CD4-positive, alpha-beta T cell treated with Interferon alpha-2 for 1 hour (primary cell): ENCODE results near the gene CCDC73.

Experiments used
- DNase-seq, 2 donors: peaks; one replicate each; pipeline ENCODE4 v3.0.0-alpha.2; 2020 to 2022

Gene CCDC73

DNA sequence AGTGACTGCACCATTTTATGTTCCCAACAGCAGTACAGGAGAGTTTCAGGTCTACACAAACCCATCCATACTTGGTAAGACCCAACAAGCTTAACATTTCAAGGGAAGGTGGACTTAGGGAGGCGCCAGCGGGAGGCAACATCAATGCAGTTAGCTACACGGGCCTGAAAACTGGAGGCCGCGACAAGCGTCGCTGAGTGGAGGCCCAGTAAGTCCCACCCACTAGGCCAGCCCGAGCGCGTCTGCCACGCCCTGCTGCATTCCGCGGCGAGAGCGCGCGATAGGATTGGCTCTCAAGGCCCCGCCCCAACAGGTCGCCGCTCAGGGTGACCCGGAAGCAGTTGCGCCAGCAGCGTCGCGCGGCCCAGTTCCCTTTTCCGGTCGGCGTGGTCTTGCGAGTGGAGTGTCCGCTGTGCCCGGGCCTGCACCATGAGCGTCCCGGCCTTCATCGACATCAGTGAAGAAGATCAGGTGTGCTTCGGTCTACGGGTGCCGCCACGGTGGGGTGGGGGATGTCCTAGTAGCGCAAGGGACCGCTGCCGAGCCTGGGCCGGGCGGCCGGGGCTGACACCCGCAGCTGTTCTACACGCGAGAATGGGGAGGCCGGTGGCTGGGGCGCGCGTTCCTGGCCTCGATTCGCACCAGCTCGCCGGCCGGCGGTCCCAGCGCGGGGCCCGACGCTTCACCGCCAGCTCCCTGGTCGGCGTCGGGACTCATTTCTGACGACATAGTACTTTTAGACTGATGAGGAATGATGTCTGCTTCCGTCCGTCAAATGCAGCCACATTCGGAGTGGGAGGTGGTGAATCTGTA lies 210.8 kb downstream of the CCDC73 start, which contains the start of gene EIF3M:
Gene EIF3M (plus strand): TSS at position 373 of the 813 bp plus-strand sequence. CDS start 57 bp downstream, at position 430.
- DNase-seq: peak; percentile 95 to 96

- no peak for DNase-seq
Observed at GRCh38 chr11:32581556-32581955, 212.9 kb downstream of the CCDC73 start.

DNA sequence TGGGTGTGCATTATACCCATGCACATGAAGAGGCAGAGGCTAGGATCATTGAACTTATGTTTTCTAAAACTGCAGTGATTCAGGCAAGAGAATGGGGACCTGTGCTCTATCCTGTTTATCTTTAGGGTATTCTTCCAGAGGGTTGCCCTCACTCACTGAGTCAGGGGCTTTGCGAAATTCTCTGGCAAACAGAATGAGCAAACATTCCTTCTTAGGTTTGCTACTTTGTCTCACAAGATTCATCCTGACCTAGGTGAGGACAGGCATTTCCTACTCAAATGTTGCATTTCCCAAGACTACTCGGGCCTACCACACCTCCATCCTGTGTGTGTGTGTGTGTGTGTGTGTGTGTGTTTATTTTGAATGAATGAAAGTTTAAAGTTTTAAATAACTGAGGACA lies 213.5 kb downstream of the CCDC73 start:
- no peak for DNase-seq

GRCh38 chr11:32576456-32576855 lies 218.0 kb downstream of the CCDC73 start:
- no peak for DNase-seq

DNA sequence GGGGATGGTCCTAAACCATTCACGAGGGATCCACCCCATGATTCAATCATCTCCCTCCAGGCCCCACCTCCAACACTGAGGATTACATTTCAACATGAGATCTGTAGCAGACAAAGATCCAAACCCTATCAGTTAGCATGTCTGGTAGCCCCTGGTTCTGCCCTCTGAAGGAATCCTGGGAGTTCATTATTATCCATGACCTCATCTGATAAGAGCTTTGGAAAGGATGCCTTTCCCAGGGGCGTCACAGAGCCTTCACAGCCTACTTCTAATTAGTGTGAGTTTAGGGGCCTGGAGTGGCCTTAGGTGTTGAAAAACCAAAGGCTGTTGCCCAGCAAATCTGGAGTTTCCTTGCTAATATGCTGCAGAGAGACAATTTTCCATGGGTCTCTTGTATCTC lies 219.4 kb downstream of the CCDC73 start:
- no peak for DNase-seq

GRCh38 chr11:32574421-32574820 lies 220.0 kb downstream of the CCDC73 start:
- no peak for DNase-seq

- no peak for DNase-seq
Observed at GRCh38 chr11:32573228-32573627, 221.2 kb downstream of the CCDC73 start.

GRCh38 chr11:32571039-32571438 lies 223.4 kb downstream of the CCDC73 start:
- DNase-seq: no peak

GRCh38 chr11:32569313-32569881 lies 225.1 kb downstream of the CCDC73 start:
- DNase-seq: no peak

GRCh38 chr11:32567154-32567553 lies 227.3 kb downstream of the CCDC73 start:
- DNase-seq: no peak

DNA sequence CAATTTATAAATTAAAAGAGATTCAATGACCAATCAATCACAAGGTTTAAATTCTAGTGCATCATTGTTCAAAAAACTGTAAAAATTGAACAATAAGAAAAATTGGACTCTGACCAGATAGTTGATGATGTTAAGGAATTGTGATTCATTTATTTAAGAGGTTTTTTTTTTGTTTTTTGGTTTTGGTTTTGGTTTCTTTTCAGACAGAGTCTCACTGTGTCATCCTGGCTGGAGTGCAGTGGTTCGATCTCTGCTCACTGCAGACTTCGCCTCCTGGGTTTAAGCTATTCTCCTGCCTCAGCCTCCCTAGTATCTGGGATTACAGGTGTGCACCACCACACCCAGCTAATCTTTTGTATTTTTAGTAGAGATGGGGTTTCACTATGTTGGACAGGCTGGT lies 227.9 kb downstream of the CCDC73 start:
- no peak for DNase-seq

DNA sequence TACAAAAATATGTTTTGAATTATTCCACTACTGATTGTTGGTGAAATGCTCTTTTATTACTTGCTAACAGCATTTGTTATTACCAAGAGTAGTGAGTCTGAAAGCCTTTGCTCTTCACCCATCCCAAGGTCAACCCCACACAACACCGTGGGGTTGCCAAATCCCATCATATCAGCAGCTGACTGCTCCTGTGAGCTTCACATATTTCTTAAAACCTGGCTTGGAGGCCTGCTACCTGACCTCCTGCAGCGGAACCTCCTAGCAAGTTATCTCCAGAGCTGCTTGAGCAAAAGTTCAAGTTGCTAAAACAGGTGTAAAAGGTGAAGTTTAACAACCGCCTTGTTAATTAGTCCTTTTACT lies 230.9 kb downstream of the CCDC73 start:
- no peak for DNase-seq

GRCh38 chr11:32562839-32563599 lies 231.4 kb downstream of the CCDC73 start:
- no peak for DNase-seq

DNA sequence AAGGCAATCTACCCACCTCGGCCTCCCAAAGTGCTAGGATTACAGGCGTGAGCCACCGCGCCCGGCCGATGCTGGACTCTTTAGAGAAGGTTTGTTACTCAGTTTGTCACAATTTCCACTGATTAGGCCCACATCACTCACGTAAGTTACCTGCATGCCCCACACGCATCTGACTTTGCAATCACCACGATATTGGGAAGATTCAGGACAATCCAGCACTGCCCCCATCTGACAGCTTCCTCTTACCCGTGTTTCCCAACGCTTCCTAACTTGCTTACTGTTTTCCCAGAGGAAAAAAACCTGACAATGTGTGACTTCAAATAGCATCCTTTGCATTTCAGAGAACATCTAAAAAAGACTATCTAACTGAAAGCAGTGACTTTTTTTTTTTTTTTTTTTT lies 232.6 kb downstream of the CCDC73 start:
- DNase-seq: no peak

- DNase-seq: no peak
Observed at GRCh38 chr11:32555895-32556294, 238.6 kb downstream of the CCDC73 start.

DNA sequence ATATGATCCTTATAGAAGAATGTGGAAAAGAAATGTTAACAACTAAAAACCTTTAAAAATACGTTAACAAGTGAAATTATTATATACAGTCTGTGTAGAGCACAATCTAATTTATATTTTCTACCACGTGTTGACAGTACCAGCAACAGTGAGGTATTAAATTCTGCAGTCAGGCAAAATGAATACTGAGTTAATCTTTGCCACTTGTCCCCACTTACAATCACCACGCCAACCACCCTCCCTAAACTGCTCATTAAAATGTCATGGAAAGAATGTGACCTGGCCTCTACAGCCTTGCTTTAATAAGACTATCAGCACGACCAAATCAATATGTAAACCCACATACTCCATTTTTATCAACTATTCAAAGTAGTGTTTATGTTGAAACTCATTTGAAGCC lies 239.4 kb downstream of the CCDC73 start:
- DNase-seq: no peak
